Activated naive CD4-positive, alpha-beta T cell treated with anti-CD3 and anti-CD28 coated beads for 36 hours (primary cell): ENCODE data around the gene DAPK3. TPM values are rescaled to one million over a fixed set of nuclear protein-coding genes. Genes with fewer than 3 reads are reported as not detected.

Experiments
- CTCF ChIA-PET: fragments of 350-600 bp; sonication (Branson Sonifier 250); formaldehyde crosslinking; loops from one replicate; lab custom pipeline; 2021; ENCODE audit warnings: antibody characterized with exemption; lab: Charles Lee
- DNase-seq: peaks from one replicate; pipeline ENCODE4 v3.0.0-alpha.2; 2020
- H3K27ac Mint-ChIP-seq: one replicate; pipeline ENCODE4 v1.8.0; 2021; ENCODE audit warnings: mild to moderate bottlenecking, mixed read lengths
- H3K27me3 Mint-ChIP-seq: one replicate; pipeline ENCODE4 v1.8.0; 2021; ENCODE audit warnings: low read depth, mixed read lengths
- H3K36me3 Mint-ChIP-seq: one replicate; pipeline ENCODE4 v1.8.0; 2021; ENCODE audit warnings: low read depth, mixed read lengths
- H3K4me1 Mint-ChIP-seq: one replicate; pipeline ENCODE4 v1.8.0; 2021; ENCODE audit warnings: low read depth, mixed read lengths
- H3K4me3 Mint-ChIP-seq: one replicate; pipeline ENCODE4 v1.8.0; 2021; ENCODE audit warnings: mild to moderate bottlenecking, moderate library complexity, mixed read lengths
- H3K9me3 Mint-ChIP-seq: one replicate; pipeline ENCODE4 v1.8.0; 2021; ENCODE audit warnings: mixed read lengths
- intact Hi-C: fragments of 100-400 bp; cut with micrococcal nuclease; formaldehyde crosslinking; loops from one replicate; pipeline ENCODE4 v1.15.1; 2023
- total RNA-seq, 2 experiments: library from RNA; stranded (reverse); gene quantifications; one replicate each; pipeline ENCODE4 v1.2.3, GENCODE V29; 2021

Gene DAPK3
- total RNA-seq = 10 to 100 TPM; 19.3 to 19.6 TPM

- H3K4me3 Mint-ChIP-seq = peak within 1 kb of the TSS; percentile 84
- CTCF ChIA-PET = interaction anchor here (0.7 to 1.3 kb wide), 2 partner anchors 15 to 17 kb away, joined by 3 read pairs; partner anchors contain the start of gene EEF2
- no peaks in the 10 kb centered on the region for H3K9me3 Mint-ChIP-seq
- DNase-seq = peak; percentile 96
- intact Hi-C loops = loop anchor here (2.0 to 5.0 kb wide), 2 partner anchors 16 to 209 kb away; partner anchors contain the start of genes APBA3 and MRPL54
- peaks cover 10% of the 10 kb centered on the region for H3K36me3 Mint-ChIP-seq
- peak within 1 kb of the TSS; percentile 44 for H3K27ac Mint-ChIP-seq
- H3K4me1 Mint-ChIP-seq = peaks cover 22% of the 10 kb centered on the region
- H3K27me3 Mint-ChIP-seq = no peaks in the 10 kb centered on the region
These were observed at the start of gene DAPK3 for GRCh38 chr19:3970808-3971598. DAPK3 (minus strand) TSS chr19:3971099; CDS start chr19:3969735, 1,364 bp downstream.

DNA sequence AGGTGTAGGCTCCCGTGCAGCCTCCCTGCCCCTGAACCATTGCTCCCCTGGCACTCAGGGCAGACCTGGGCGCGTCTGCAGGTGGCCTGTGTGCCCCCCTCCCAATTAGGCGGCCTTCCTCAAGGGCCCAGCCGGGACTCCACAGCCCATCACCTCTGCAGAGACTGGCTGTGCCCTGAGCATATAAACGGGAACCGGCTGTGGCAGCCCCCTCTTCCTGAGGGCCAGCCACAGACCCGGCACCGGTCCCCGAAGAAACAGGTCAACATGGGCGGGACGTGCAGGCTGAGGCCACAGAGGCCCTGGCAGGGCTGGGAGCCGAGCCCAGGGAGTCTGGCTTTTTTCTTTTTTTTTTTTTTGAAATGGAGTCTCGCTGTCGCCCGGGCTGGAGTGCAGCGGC lies 48.7 kb upstream of the DAPK3 start:
- Mint-ChIP-seq H3K9me3 (no peaks in the 10 kb centered on the region), H3K27me3 (no peaks in the 10 kb centered on the region), H3K36me3 (peaks cover 7% of the 10 kb centered on the region), H3K4me1 (peaks cover 2% of the 10 kb centered on the region), H3K27ac (no peak overlapping the region), H3K4me3 (no peak overlapping the region)
- CTCF ChIA-PET = interaction anchor here (0.7 kb wide), 1 partner anchor 1613 kb away, joined by 3 read pairs; no protein-coding TSS in a partner anchor
- no peak for DNase-seq
- intact Hi-C loops = no loop called here

GRCh38 chr19:4018775-4019504 lies 48.0 kb upstream of the DAPK3 start:
- peaks cover 3% of the 10 kb centered on the region for H3K4me1 Mint-ChIP-seq

DNA sequence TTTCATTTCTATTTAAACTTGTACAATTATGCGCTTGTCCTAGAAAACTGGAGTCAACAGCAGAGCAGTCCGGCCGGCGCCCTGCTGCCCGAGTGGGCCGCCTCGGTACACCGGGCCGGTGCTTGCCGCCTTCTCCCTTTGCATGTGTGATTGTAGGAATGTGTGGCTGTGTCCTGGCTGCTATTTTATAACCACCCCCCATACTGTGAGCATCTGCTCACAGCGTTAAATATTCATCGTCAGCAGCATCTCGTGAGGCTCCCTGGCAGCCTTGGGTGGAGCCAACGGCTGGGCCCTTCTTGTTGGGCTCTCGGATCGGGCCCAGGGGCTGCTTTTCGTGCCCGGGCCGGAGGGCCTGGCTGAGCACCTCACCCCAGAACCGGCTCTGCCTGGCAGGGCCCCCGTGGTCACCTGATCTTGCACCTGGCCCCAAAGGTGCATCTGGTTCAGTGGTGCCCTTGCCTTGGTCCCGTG lies 47.3 kb upstream of the DAPK3 start:
- Mint-ChIP-seq H3K27me3 (no peaks in the 10 kb centered on the region), H3K27ac (no peak overlapping the region), H3K4me1 (peaks cover 4% of the 10 kb centered on the region), H3K9me3 (no peaks in the 10 kb centered on the region), H3K36me3 (peaks cover 8% of the 10 kb centered on the region), H3K4me3 (no peak overlapping the region)
- no peak for DNase-seq
- CTCF ChIA-PET = interaction anchor here (1.0 kb wide), 1 partner anchor 122 kb away, joined by 3 read pairs; no protein-coding TSS in a partner anchor
- intact Hi-C loops = no loop called here

More at GRCh38 chr19:4018775-4019504, 48.0 kb upstream of the DAPK3 start:
- H3K27me3 Mint-ChIP-seq = no peaks in the 10 kb centered on the region
- CTCF ChIA-PET = no interaction called here
- no peaks in the 10 kb centered on the region for H3K9me3 Mint-ChIP-seq
- peaks cover 7% of the 10 kb centered on the region for H3K36me3 Mint-ChIP-seq
- intact Hi-C loops = no loop called here
- no peak overlapping the region for H3K4me3 Mint-ChIP-seq
- no peak overlapping the region for H3K27ac Mint-ChIP-seq
- DNase-seq = no peak

DNA sequence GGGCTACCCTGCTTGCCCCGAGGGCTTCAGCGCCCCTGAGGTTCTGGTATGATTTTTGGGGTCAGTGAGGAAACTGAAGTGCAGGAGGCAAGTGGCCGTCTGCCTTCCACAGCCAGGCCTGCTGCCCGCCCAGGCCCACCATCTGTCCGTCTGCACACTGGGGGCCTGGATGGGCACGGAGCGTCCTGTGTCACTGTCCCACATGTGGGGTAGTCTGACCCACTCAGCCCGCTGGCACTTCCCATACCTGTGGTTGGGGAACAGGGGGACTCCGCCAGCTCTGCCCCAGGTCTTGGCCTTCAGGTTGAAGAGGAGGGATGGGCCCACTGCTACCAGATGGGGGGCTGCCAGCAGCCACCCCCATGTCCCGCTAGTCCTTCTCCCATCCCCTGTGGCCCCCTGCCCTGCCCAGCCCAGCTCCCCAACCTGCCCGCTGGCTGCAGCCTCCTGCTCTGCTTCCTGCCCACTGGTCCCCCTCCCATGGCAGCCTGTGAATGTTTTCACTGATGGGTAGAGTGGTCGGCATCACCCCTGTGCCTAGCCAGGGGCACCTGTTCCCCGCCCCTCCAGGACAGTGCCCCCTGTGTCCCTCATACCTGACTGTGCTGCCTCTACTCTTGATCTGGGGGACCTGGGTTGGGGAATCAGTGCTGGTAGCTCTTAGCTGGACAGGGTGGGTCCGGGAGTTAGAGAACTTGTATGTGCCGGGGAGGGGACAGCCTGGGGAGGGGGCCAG lies 46.2 kb upstream of the DAPK3 start:
- H3K27ac Mint-ChIP-seq = no peak overlapping the region

DNA sequence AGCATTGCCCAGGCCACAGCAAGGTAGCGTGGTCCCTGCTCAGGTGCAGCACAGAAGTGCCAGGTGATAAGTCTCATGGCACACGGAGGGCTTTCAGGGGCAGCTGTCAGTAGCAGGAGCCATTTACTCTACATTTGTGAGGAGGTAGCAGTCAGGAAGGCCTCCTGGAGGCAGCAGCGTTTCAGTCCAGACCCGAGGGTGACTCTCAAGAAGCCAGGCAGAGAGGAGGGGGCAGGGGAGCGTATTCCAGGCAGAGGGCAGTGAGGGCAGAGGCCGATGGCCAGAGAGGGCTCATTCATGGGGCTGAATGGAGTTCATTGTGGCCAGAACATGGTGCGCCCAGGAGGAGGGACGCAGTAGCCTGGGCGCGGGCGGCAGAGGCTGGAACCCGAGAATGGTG lies 45.6 kb upstream of the DAPK3 start:
- Mint-ChIP-seq H3K27me3 (no peaks in the 10 kb centered on the region), H3K4me1 (peaks cover 11% of the 10 kb centered on the region), H3K4me3 (no peak overlapping the region), H3K9me3 (no peaks in the 10 kb centered on the region), H3K27ac (no peak overlapping the region), H3K36me3 (peaks cover 3% of the 10 kb centered on the region)
- intact Hi-C loops = no loop called here
- DNase-seq = no peak
- CTCF ChIA-PET = no interaction called here

More for the DNA sequence above, 46.2 kb upstream of the DAPK3 start:
- H3K9me3 Mint-ChIP-seq = no peaks in the 10 kb centered on the region
- CTCF ChIA-PET = interaction anchor here (1.0 kb wide), 1 partner anchor 123 kb away, joined by 3 read pairs; no protein-coding TSS in a partner anchor
- H3K27me3 Mint-ChIP-seq = no peaks in the 10 kb centered on the region
- intact Hi-C loops = no loop called here
- H3K4me1 Mint-ChIP-seq = peaks cover 11% of the 10 kb centered on the region
- H3K4me3 Mint-ChIP-seq = no peak overlapping the region
- no peak for DNase-seq
- H3K36me3 Mint-ChIP-seq = peaks cover 7% of the 10 kb centered on the region

- Mint-ChIP-seq H3K4me3 (no peak overlapping the region), H3K27ac (no peak overlapping the region), H3K36me3 (peaks cover 3% of the 10 kb centered on the region), H3K9me3 (no peaks in the 10 kb centered on the region), H3K4me1 (peaks cover 17% of the 10 kb centered on the region), H3K27me3 (no peaks in the 10 kb centered on the region)
- no peak for DNase-seq
- intact Hi-C loops = no loop called here
- CTCF ChIA-PET = no interaction called here
These were observed 45.0 kb upstream of the DAPK3 start for GRCh38 chr19:4015705-4016402.

DNA sequence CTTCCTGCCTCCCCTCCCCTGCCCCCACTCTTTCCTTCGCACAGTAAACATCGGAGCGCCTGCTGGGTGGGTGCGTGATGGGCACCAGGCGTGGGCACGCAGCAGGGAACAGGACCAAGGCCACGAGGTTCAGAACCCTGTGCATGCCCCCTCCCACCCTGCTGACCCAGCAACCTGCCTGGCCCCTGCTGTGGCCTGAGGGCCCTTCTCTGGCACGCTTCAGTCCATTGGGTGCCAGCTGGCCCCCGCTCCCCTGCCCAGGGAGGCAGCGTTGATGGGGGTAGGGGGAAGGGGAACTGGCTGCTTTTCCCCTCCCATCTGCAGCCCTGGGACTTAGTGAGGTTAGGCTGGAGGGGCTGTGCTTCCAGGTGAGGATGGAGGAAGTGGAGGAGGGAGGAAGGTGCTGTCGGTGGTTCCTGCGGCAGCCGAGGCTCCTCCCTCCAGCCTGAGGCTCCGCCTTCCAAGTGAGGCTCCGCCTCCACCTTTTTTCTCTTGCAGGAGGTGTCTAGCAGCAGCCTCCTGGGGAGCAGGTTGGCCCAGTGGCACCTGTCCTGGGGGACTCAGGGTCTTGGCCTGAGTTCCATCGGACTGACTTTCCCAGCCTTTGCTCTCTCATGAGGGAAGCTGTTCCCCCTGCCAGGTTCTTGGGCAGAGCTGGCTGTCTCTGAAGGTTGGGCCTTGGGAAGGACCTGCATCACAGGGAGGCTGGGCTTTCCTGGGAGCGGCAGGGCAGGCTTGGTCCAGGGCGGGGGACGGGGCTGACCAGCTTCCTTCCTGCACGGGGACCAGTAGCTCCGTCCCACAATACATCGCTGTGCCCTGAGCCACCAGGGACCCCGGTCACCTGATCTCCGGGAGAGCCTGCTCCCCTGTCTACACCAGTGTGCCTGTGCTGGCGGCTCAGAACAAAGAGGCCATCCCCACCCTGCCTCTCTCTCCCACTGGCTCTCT lies 43.9 kb upstream of the DAPK3 start:
- intact Hi-C loops = no loop called here
- CTCF ChIA-PET = no interaction called here
- peaks cover 3% of the 10 kb centered on the region for H3K36me3 Mint-ChIP-seq
- peaks cover 22% of the 10 kb centered on the region for H3K4me1 Mint-ChIP-seq
- no peak overlapping the region for H3K27ac Mint-ChIP-seq
- no peaks in the 10 kb centered on the region for H3K9me3 Mint-ChIP-seq
- peak; percentile 37 for DNase-seq
- H3K27me3 Mint-ChIP-seq = no peaks in the 10 kb centered on the region
- H3K4me3 Mint-ChIP-seq = no peak overlapping the region

DNA sequence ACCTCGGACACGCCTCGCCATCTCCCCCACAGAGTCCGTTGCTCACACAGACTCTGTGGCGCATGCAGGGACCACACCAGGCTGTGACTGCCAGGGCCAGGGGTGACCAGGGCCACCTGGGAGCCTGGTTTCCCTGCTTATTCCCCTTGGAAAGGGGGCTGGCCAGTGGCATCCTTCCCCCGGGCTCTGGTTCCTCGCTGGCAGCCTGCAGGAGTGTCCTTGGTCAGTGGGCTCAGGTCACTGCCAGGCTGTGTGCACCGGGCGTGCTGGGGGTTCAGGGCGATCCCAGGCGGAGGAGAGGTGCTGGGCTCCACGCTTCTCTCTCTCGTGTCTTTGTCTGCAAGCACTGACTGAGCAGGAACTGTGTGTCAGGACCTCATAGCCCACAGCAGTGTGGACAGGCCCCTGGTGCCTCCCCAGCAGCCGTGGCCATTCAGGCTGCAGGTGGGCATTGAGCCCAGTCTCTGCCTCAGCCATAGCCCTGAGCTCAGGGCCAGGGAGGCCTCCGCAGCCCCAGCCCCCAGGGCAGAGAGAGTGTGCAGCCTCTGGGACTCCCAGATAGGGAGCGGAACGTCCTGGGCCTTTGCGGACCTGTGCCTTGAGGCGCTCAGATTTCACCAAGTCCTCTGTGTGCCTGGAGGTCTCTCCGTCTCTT lies 43.1 kb upstream of the DAPK3 start:
- CTCF ChIA-PET = no interaction called here
- peaks cover 3% of the 10 kb centered on the region for H3K36me3 Mint-ChIP-seq
- no peaks in the 10 kb centered on the region for H3K27me3 Mint-ChIP-seq
- no peaks in the 10 kb centered on the region for H3K9me3 Mint-ChIP-seq
- intact Hi-C loops = no loop called here
- H3K27ac Mint-ChIP-seq = no peak overlapping the region
- H3K4me3 Mint-ChIP-seq = no peak overlapping the region
- peaks cover 30% of the 10 kb centered on the region for H3K4me1 Mint-ChIP-seq
- no peak for DNase-seq

- H3K9me3 Mint-ChIP-seq = no peaks in the 10 kb centered on the region
- no peak for DNase-seq
- H3K27me3 Mint-ChIP-seq = no peaks in the 10 kb centered on the region
- H3K4me3 Mint-ChIP-seq = no peak overlapping the region
- H3K36me3 Mint-ChIP-seq = peaks cover 3% of the 10 kb centered on the region
- peaks cover 36% of the 10 kb centered on the region for H3K4me1 Mint-ChIP-seq
- H3K27ac Mint-ChIP-seq = no peak overlapping the region
- intact Hi-C loops = no loop called here
- CTCF ChIA-PET = no interaction called here
These were observed 42.2 kb upstream of the DAPK3 start for GRCh38 chr19:4012975-4013634.
